ENCODE results near the gene UFD1.

DNA sequence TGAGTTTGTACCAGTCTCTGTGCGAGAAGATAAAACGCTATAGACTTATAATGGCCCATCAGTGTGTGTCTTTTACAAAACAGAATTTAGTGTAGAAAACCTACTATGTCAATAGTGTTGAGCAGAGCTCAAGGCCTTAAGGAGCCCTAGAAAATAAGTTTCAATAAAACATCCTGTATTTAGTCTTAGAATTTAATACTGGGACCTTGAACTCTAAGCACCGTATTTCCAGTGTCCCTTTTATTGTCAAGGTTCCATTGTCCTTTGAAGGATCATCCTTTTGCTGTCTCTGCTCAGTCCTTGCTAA is 17.3 kb upstream of the UFD1 start:
- TF ChIP-seq, protein P1, sequence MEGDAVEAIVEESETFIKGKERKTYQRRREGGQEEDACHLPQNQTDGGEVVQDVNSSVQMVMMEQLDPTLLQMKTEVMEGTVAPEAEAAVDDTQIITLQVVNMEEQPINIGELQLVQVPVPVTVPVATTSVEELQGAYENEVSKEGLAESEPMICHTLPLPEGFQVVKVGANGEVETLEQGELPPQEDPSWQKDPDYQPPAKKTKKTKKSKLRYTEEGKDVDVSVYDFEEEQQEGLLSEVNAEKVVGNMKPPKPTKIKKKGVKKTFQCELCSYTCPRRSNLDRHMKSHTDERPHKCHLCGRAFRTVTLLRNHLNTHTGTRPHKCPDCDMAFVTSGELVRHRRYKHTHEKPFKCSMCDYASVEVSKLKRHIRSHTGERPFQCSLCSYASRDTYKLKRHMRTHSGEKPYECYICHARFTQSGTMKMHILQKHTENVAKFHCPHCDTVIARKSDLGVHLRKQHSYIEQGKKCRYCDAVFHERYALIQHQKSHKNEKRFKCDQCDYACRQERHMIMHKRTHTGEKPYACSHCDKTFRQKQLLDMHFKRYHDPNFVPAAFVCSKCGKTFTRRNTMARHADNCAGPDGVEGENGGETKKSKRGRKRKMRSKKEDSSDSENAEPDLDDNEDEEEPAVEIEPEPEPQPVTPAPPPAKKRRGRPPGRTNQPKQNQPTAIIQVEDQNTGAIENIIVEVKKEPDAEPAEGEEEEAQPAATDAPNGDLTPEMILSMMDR (IDR thresholded peaks at IDR 0.05; ENCODE audit: poor library complexity) = no peak
- no peak for TF ChIP-seq EZH2 (IDR thresholded peaks at IDR 0.05; ENCODE audit: borderline replicate concordance)
